NT2/D1 (cell line): ENCODE results near the gene PLCXD3.
"Not testable (repeated sequence)": the region's sequence is repeated elsewhere in the genome, so short reads cannot be mapped to it uniquely, and the experiment has no call there.

ENCODE experiments used
- SUZ12 ChIP-seq: IDR thresholded peaks from 2 replicates; pipeline ENCODE4 v1.6.1; 2011; ENCODE audit not compliant: insufficient read length, insufficient read depth; ENCODE audit errors: extremely low read depth
- YY1 ChIP-seq: IDR thresholded peaks from 2 replicates; pipeline ENCODE4 v1.6.1; 2011; ENCODE audit not compliant: insufficient read length, insufficient read depth

GRCh38 chr5:41322826-41323225 lies 187.6 kb downstream of the PLCXD3 start:
- not testable (repeated sequence) for TF ChIP-seq YY1, SUZ12
